PC-3 (cell line): ENCODE results near the gene CCM2L. TPM values are rescaled to one million over a fixed set of nuclear protein-coding genes. Genes with fewer than 3 reads are reported as not detected.

ENCODE experiments used
- ATAC-seq: fragments of 200-7000 bp; cut with Tn5 transposase; 2 replicates; pipeline ENCODE4 v1.9.1; 2020; ENCODE audit warnings: mild to moderate bottlenecking, moderate library complexity
- BruUV-seq: library from RNA; stranded (reverse); fragments of 400-500 nt; replicated peaks from 2 replicates; lab custom pipeline; 2021; lab: Mats Ljungman, UMichigan
- CTCF ChIA-PET: fragments of 300-600 bp; sonication (Branson Sonifier 250); formaldehyde crosslinking; loops from one replicate; lab custom pipeline; 2022; ENCODE audit warnings: antibody characterized with exemption; lab: Charles Lee
- POLR2A ChIA-PET: fragments of 300-600 bp; sonication (Branson Sonifier 250); formaldehyde crosslinking; loops from one replicate; lab custom pipeline; 2022; ENCODE audit warnings: antibody characterized with exemption; ENCODE audit not compliant: unreplicated experiment; lab: Charles Lee
- DNase-seq: peaks from one replicate; pipeline ENCODE4 v3.0.0-alpha.2; 2015
- H2AFZ ChIP-seq: fragments of 300-600 bp; sonication (generic); 2 replicates; pipeline ENCODE4 v1.6.0; 2016; ENCODE audit warnings: antibody characterized with exemption, low read length
- H3F3A ChIP-seq: fragments of 300-600 bp; sonication (generic); one replicate; pipeline ENCODE4 v1.6.0; 2017; ENCODE audit warnings: antibody characterized with exemption, low read length, control low read depth, mild to moderate bottlenecking; ENCODE audit not compliant: unreplicated experiment
- H3K27ac ChIP-seq: fragments of 300-600 bp; sonication (generic); 2 replicates; pipeline ENCODE4 v1.5.1; 2016; ENCODE audit warnings: mild to moderate bottlenecking, low read length
- H3K27me3 ChIP-seq: fragments of 300-600 bp; sonication (generic); 2 replicates; pipeline ENCODE4 v1.6.1; 2016; ENCODE audit warnings: low read length, mixed read lengths
- H3K36me3 ChIP-seq: fragments of 300-600 bp; sonication (generic); 2 replicates; pipeline ENCODE4 v1.6.1; 2016; ENCODE audit warnings: low read depth, mixed run types, low read length, mixed read lengths
- H3K4me1 ChIP-seq: fragments of 300-600 bp; sonication (generic); 2 replicates; pipeline ENCODE4 v1.5.1; 2016; ENCODE audit warnings: low read length; ENCODE audit not compliant: insufficient read depth
- H3K4me2 ChIP-seq: fragments of 300-600 bp; sonication (generic); 2 replicates; pipeline ENCODE4 v1.6.0; 2016; ENCODE audit warnings: low read length
- H3K4me3 ChIP-seq: fragments of 300-600 bp; sonication (generic); 2 replicates; pipeline ENCODE4 v1.5.1; 2016; ENCODE audit warnings: mild to moderate bottlenecking, low read length, mixed read lengths
- H3K79me2 ChIP-seq: fragments of 300-600 bp; sonication (generic); 2 replicates; pipeline ENCODE4 v1.6.1; 2017; ENCODE audit warnings: low read length, mixed read lengths
- H3K9ac ChIP-seq: fragments of 300-600 bp; sonication (generic); 2 replicates; pipeline ENCODE4 v1.6.0; 2016; ENCODE audit warnings: mild to moderate bottlenecking, low read length
- H3K9me2 ChIP-seq: fragments of 300-600 bp; sonication (generic); replicated peaks from 2 replicates; pipeline ENCODE4 v1.6.1; 2016; ENCODE audit warnings: mixed run types, low read length, mixed read lengths
- H3K9me3 ChIP-seq: fragments of 300-600 bp; sonication (generic); 2 replicates; pipeline ENCODE4 v1.6.1; 2016; ENCODE audit warnings: low read length, mixed read lengths
- H4K20me1 ChIP-seq: fragments of 300-600 bp; sonication (generic); 2 replicates; pipeline ENCODE4 v1.6.1; 2016; ENCODE audit warnings: low read length, mixed read lengths
- CTCF ChIP-seq: fragments of 300-600 bp; sonication (generic); conservative IDR thresholded peaks from 2 replicates; pipeline ENCODE4 v1.5.1; 2017; ENCODE audit warnings: antibody characterized with exemption, low read depth, mild to moderate bottlenecking, low read length
- EZH2 ChIP-seq: fragments of 300-600 bp; sonication (generic); IDR thresholded peaks from one replicate; pipeline ENCODE4 v1.6.1; 2017; ENCODE audit warnings: antibody characterized with exemption, mild to moderate bottlenecking, low read length; ENCODE audit not compliant: unreplicated experiment
- EZH2phosphoT487 ChIP-seq: fragments of 300-600 bp; sonication (generic); IDR thresholded peaks from 2 replicates; pipeline ENCODE4 v1.6.1; 2018; ENCODE audit warnings: mild to moderate bottlenecking, antibody characterized with exemption, low read length, borderline replicate concordance
- intact Hi-C: fragments of 100-400 bp; cut with micrococcal nuclease; formaldehyde crosslinking; loops from 2 replicates; pipeline ENCODE4 v1.9.0; 2023
- total RNA-seq: library from RNA; depleted of rRNA; stranded (reverse); fragments of >200 nt; gene quantifications from 2 replicates; pipeline ENCODE4 v1.2.3, GENCODE V29; 2014

CCM2L gene
- total RNA-seq, 1 experiment from 2014 or later = not detected

GRCh38 chr20:31990641-31991338 is 19.4 kb upstream of the CCM2L start:
- Histone ChIP-seq H3K4me2 (no peak overlapping the region), H2AFZ (no peak overlapping the region), H3K4me3 (no peak overlapping the region), H3K79me2 (no peaks in the 10 kb centered on the region), H3K27ac (no peak overlapping the region), H3K4me1 (no peaks in the 10 kb centered on the region), H3K9ac (no peak overlapping the region), H4K20me1 (no peaks in the 10 kb centered on the region), H3K27me3 (peaks cover 28% of the 10 kb centered on the region), H3K9me2 (no peaks in the 10 kb centered on the region), H3K36me3 (no peaks in the 10 kb centered on the region), H3F3A (no peaks in the 10 kb centered on the region), H3K9me3 (no peaks in the 10 kb centered on the region)
- ATAC-seq (no peak), DNase-seq (no peak)
- ChIA-PET CTCF (no interaction called here), POLR2A (no interaction called here)
- BruUV-seq = no TSS peak
- TF ChIP-seq CTCF (no peak), EZH2 (no peak), EZH2phosphoT487 (no peak)
- intact Hi-C loops = no loop called here

DNA sequence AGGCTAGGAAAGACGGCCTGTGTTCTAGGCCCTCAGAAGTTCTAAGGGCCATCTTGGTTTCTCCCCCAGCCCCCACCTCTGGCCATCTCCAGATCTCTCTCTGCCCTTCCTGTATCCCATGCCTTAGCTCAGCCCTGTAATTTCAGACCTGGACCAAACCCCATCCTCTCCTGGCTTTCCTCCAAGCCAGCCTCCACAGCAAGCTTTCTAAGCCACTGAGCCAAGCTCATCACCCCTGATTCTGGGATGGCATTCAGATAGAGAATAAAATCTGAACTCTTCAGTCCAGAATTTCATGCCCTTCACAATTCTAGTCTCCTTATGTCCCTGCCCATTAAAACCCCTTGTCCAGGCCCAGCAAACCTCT is 18.9 kb upstream of the CCM2L start:
- no peak overlapping the region for H3K9ac ChIP-seq
- no peak for TF ChIP-seq CTCF
- no peak for TF ChIP-seq EZH2
- TF ChIP-seq EZH2phosphoT487 = no peak

DNA sequence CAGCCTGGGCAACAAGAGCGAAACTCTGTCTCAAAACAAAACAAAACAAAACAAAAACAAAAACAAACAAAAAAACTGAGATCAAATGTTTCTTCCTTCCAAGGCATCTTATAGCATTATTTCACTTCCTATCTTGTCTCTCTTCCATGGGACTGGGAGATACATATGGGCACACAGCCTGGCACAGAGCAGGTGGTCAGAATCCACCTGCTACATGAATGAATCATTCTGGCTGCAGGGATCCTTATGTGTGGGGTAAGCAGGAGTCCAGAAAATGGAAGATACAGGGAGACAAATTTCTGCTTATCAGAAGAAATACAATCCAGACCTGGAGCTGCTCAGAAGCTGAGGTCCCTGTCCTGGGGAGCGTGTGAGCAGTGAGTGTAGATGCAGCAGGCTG is 18.2 kb upstream of the CCM2L start:
- H3K27me3 ChIP-seq = peaks cover 28% of the 10 kb centered on the region
- H3K4me1 ChIP-seq = no peaks in the 10 kb centered on the region
- ATAC-seq = no peak
- H3F3A ChIP-seq = no peaks in the 10 kb centered on the region
- H2AFZ ChIP-seq = no peak overlapping the region
- no peaks in the 10 kb centered on the region for H3K9me2 ChIP-seq
- no peak for DNase-seq
- ChIA-PET POLR2A (no interaction called here), CTCF (no interaction called here)
- BruUV-seq = no TSS peak
- intact Hi-C loops = no loop called here
- TF ChIP-seq CTCF = no peak
- TF ChIP-seq EZH2 = no peak
- TF ChIP-seq EZH2phosphoT487 = no peak
- H3K4me2 ChIP-seq = no peak overlapping the region
- H3K9ac ChIP-seq = no peak overlapping the region
- no peaks in the 10 kb centered on the region for H3K79me2 ChIP-seq
- H4K20me1 ChIP-seq = no peaks in the 10 kb centered on the region
- H3K27ac ChIP-seq = no peak overlapping the region
- H3K4me3 ChIP-seq = no peak overlapping the region
- no peaks in the 10 kb centered on the region for H3K36me3 ChIP-seq
- no peaks in the 10 kb centered on the region for H3K9me3 ChIP-seq

More for the DNA sequence above, 18.9 kb upstream of the CCM2L start:
- no peak overlapping the region for H3K4me3 ChIP-seq
- H3K9me3 ChIP-seq = no peaks in the 10 kb centered on the region
- no peaks in the 10 kb centered on the region for H4K20me1 ChIP-seq
- H3K36me3 ChIP-seq = no peaks in the 10 kb centered on the region
- intact Hi-C loops = no loop called here
- BruUV-seq = no TSS peak
- no peak for ATAC-seq
- H3K9me2 ChIP-seq = no peaks in the 10 kb centered on the region
- H2AFZ ChIP-seq = no peak overlapping the region
- DNase-seq = no peak
- POLR2A ChIA-PET = no interaction called here
- peaks cover 28% of the 10 kb centered on the region for H3K27me3 ChIP-seq
- no peaks in the 10 kb centered on the region for H3K79me2 ChIP-seq
- no peak overlapping the region for H3K4me2 ChIP-seq
- H3F3A ChIP-seq = no peaks in the 10 kb centered on the region
- H3K4me1 ChIP-seq = no peaks in the 10 kb centered on the region
- H3K27ac ChIP-seq = no peak overlapping the region
- CTCF ChIA-PET = no interaction called here
